OCI-LY7 (cell line): Measurements from ENCODE around the gene VOPP1.

Experiments used
- EZH2phosphoT487 ChIP-seq: fragments of 200-600 bp; sonication (generic); IDR thresholded peaks from 2 replicates; pipeline ENCODE4 v1.6.1; 2018; ENCODE audit warnings: low read depth, borderline replicate concordance, mild to moderate bottlenecking, mixed run types, antibody characterized with exemption, low read length, moderate library complexity, mixed read lengths
- TF ChIP-seq, protein P1 (sequence below): fragments of 200-600 bp; sonication (generic); conservative IDR thresholded peaks from 2 replicates; pipeline ENCODE4 v1.5.1; 2014; ENCODE audit warnings: mild to moderate bottlenecking, antibody characterized with exemption, low read length, moderate library complexity, mixed read lengths

DNA sequence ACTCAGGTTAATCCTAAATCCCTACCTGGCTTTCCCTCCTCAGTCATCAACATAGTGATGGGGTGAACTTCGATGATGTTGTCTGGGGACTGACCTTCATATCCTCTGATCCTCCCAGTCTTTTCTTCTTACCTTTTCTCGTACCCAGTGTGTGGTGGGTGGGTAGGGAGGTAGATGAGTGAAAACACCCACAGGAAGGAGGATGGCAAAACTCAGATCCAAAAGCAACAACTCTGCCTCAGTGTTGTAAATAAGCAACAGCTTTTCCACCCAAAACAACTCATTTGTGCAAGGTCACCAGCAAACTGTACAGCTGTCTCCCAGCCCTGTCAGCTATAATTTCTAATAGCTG lies 38.6 kb downstream of the VOPP1 start:
- TF ChIP-seq, protein P1, sequence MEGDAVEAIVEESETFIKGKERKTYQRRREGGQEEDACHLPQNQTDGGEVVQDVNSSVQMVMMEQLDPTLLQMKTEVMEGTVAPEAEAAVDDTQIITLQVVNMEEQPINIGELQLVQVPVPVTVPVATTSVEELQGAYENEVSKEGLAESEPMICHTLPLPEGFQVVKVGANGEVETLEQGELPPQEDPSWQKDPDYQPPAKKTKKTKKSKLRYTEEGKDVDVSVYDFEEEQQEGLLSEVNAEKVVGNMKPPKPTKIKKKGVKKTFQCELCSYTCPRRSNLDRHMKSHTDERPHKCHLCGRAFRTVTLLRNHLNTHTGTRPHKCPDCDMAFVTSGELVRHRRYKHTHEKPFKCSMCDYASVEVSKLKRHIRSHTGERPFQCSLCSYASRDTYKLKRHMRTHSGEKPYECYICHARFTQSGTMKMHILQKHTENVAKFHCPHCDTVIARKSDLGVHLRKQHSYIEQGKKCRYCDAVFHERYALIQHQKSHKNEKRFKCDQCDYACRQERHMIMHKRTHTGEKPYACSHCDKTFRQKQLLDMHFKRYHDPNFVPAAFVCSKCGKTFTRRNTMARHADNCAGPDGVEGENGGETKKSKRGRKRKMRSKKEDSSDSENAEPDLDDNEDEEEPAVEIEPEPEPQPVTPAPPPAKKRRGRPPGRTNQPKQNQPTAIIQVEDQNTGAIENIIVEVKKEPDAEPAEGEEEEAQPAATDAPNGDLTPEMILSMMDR, result no peak
- no peak for TF ChIP-seq EZH2phosphoT487
